Calu3 (cell line): Measurements from ENCODE around the gene MCF2L2. TPM values are rescaled to one million over a fixed set of nuclear protein-coding genes. Genes with fewer than 3 reads are reported as not detected.

Experiments
- BruUV-seq: library from RNA; stranded (reverse); fragments of 400-500 nt; replicated peaks from 2 replicates; lab custom pipeline; 2021; lab: Mats Ljungman, UMichigan
- CTCF ChIA-PET: fragments of 300-600 bp; sonication (Branson Sonifier 250); formaldehyde crosslinking; loops from one replicate; lab custom pipeline; 2022; ENCODE audit warnings: antibody characterized with exemption; lab: Charles Lee
- DNase-seq: peaks from one replicate; pipeline ENCODE4 v3.0.0; 2022
- H3K27ac Mint-ChIP-seq: one replicate; pipeline ENCODE4 v1.8.0; 2022; ENCODE audit warnings: mixed read lengths; ENCODE audit not compliant: unreplicated experiment
- H3K27me3 Mint-ChIP-seq: one replicate; pipeline ENCODE4 v1.8.0; 2022; ENCODE audit warnings: mixed read lengths; ENCODE audit not compliant: unreplicated experiment
- H3K36me3 Mint-ChIP-seq: one replicate; pipeline ENCODE4 v1.8.0; 2022; ENCODE audit warnings: mild to moderate bottlenecking, moderate library complexity, mixed read lengths; ENCODE audit not compliant: insufficient read depth, unreplicated experiment
- H3K4me1 Mint-ChIP-seq: one replicate; pipeline ENCODE4 v1.8.0; 2022; ENCODE audit warnings: mild to moderate bottlenecking, low read depth, mixed read lengths; ENCODE audit not compliant: unreplicated experiment
- H3K4me3 Mint-ChIP-seq: one replicate; pipeline ENCODE4 v1.8.0; 2022; ENCODE audit warnings: mild to moderate bottlenecking, low read depth, moderate library complexity, mixed read lengths; ENCODE audit not compliant: unreplicated experiment
- H3K9me3 Mint-ChIP-seq: one replicate; pipeline ENCODE4 v1.8.0; 2022; ENCODE audit warnings: low read depth, mixed read lengths; ENCODE audit not compliant: unreplicated experiment
- CTCF ChIP-seq: fragments of 200-600 bp; IDR thresholded peaks from one replicate; pipeline ENCODE4 v1.8.0; 2022; ENCODE audit warnings: antibody characterized with exemption; ENCODE audit not compliant: unreplicated experiment
- intact Hi-C: fragments of 100-400 bp; cut with micrococcal nuclease; formaldehyde crosslinking; loops from one replicate; pipeline ENCODE4 v1.10.0; 2022; ENCODE audit not compliant: unreplicated experiment
- total RNA-seq: library from RNA; stranded (reverse); gene quantifications from 2 replicates; pipeline ENCODE4 v1.2.3, GENCODE V29; 2022

Gene MCF2L2
- total RNA-seq, 1 experiment from 2014 or later = 0.35 TPM

GRCh38 chr3:183158551-183159006 is 269.8 kb downstream of the MCF2L2 start:
- CTCF ChIA-PET = interaction anchor here (0.7 kb wide), 1 partner anchor 14 kb away, joined by 4 read pairs; no protein-coding TSS in a partner anchor
- Mint-ChIP-seq H3K4me1 (peaks cover 21% of the 10 kb centered on the region), H3K27ac (no peak overlapping the region), H3K36me3 (peaks cover 18% of the 10 kb centered on the region), H3K9me3 (no peaks in the 10 kb centered on the region), H3K27me3 (no peaks in the 10 kb centered on the region), H3K4me3 (no peak overlapping the region)
- no TSS peak for BruUV-seq
- no peak for DNase-seq
- intact Hi-C loops = no loop called here
- no peak for TF ChIP-seq CTCF

GRCh38 chr3:183158113-183158512 is 270.3 kb downstream of the MCF2L2 start:
- no peak overlapping the region for H3K27ac Mint-ChIP-seq
- intact Hi-C loops = no loop called here
- DNase-seq = no peak
- no peak overlapping the region for H3K4me3 Mint-ChIP-seq
- no peaks in the 10 kb centered on the region for H3K9me3 Mint-ChIP-seq
- no peak for TF ChIP-seq CTCF
- CTCF ChIA-PET = no interaction called here
- H3K4me1 Mint-ChIP-seq = peaks cover 21% of the 10 kb centered on the region
- no peaks in the 10 kb centered on the region for H3K27me3 Mint-ChIP-seq
- peaks cover 13% of the 10 kb centered on the region for H3K36me3 Mint-ChIP-seq
- BruUV-seq = no TSS peak

- TF ChIP-seq CTCF = no peak
- DNase-seq = no peak
- Mint-ChIP-seq H3K36me3 (no peaks in the 10 kb centered on the region), H3K9me3 (no peaks in the 10 kb centered on the region), H3K27me3 (no peaks in the 10 kb centered on the region), H3K4me1 (peaks cover 10% of the 10 kb centered on the region), H3K4me3 (no peak overlapping the region), H3K27ac (no peak overlapping the region)
- BruUV-seq = no TSS peak
- intact Hi-C loops = no loop called here
- CTCF ChIA-PET = no interaction called here
Observed at GRCh38 chr3:183156266-183156665, 272.2 kb downstream of the MCF2L2 start.

DNA sequence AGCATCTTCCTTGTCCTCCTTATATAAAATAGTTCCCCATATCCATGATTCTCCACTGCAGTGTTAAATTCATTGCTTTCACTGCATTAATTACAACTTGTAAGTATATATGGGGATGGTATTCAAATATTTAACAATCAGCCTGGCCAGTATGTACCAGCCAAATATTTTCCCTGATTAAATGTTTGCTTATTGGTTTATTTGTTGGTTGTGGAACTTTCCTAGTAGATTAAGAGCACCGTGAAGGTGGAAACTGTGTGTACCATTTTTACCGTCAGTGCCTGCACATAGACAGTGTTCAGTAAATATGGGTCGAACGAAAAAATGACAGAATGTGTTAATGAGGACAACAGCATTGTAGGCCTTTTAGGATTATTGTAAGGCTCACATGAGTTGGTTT is 272.9 kb downstream of the MCF2L2 start:
- DNase-seq = no peak
- TF ChIP-seq CTCF = no peak
- H3K27ac Mint-ChIP-seq = no peak overlapping the region
- H3K27me3 Mint-ChIP-seq = no peaks in the 10 kb centered on the region
- H3K4me3 Mint-ChIP-seq = no peak overlapping the region
- intact Hi-C loops = no loop called here
- no TSS peak for BruUV-seq
- CTCF ChIA-PET = interaction anchor here (0.5 kb wide), 1 partner anchor 1784 kb away, joined by 3 read pairs; no protein-coding TSS in a partner anchor
- peaks cover 10% of the 10 kb centered on the region for H3K4me1 Mint-ChIP-seq
- H3K9me3 Mint-ChIP-seq = no peaks in the 10 kb centered on the region
- H3K36me3 Mint-ChIP-seq = no peaks in the 10 kb centered on the region
